DOHH2 (cell line): Measurements from ENCODE around the gene STIL.

Experiments
- CTCF ChIP-seq: fragments of 200-600 bp; sonication (generic); IDR thresholded peaks from one replicate; pipeline ENCODE4 v1.5.1; 2014; ENCODE audit warnings: antibody characterized with exemption, mild to moderate bottlenecking, low read depth, low read length; ENCODE audit not compliant: poor library complexity, severe bottlenecking
- EZH2phosphoT487 ChIP-seq: fragments of 200-600 bp; sonication (generic); IDR thresholded peaks from 2 replicates; pipeline ENCODE4 v1.6.1; 2017; ENCODE audit warnings: borderline replicate concordance, mild to moderate bottlenecking, antibody characterized with exemption, low read length, moderate library complexity, mixed read lengths

GRCh38 chr1:47209091-47209490 lies 104.9 kb downstream of the STIL start:
- TF ChIP-seq CTCF (no peak), EZH2phosphoT487 (no peak)
